Fibroblast of mammary gland (primary cell): ENCODE data around the gene VTCN1.
A peak's percentile ranks its signal among the peaks of the same experiment; 100 is the strongest.
"Not testable (repeated sequence)": the region's sequence is repeated elsewhere in the genome, so short reads cannot be mapped to it uniquely, and the experiment has no call there.

Experiments
- DNase-seq: peaks from one replicate; pipeline ENCODE4 v3.0.0-alpha.2; 2010; ENCODE audit warnings: low read depth
- H3K4me3 ChIP-seq: 2 replicates; pipeline ENCODE4 v1.5.1; 2011; ENCODE audit warnings: low read depth, mild to moderate bottlenecking, low read length, moderate library complexity; ENCODE audit not compliant: control insufficient read depth
- TF ChIP-seq, protein P1 (sequence below): conservative IDR thresholded peaks from 2 replicates; pipeline ENCODE4 v1.5.1; 2011; ENCODE audit warnings: low read depth, low read length, inconsistent platforms; ENCODE audit not compliant: control insufficient read depth, insufficient read depth

Gene VTCN1

DNA sequence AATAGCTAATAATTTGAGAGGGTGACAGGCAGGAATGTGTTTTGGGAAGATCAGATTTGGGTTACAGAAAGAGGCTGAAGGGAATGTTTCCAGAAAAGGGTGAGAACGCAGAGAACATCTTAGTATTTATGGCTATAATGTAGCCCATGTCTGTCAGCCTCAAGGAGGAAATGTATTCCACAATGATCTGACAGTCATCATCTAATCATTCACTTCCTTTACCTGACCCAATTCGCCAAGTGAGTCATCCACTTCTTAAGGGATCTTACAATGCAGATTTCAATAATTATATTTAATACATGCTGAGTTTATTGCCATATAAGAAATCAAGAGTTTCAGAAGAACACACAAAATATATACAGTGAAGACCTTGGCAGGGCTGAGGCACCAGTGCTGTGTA, 100.0 kb downstream of the VTCN1 start:
- peak; percentile 44 for DNase-seq
- H3K4me3 ChIP-seq: no peak overlapping the region
- TF ChIP-seq, protein P1, sequence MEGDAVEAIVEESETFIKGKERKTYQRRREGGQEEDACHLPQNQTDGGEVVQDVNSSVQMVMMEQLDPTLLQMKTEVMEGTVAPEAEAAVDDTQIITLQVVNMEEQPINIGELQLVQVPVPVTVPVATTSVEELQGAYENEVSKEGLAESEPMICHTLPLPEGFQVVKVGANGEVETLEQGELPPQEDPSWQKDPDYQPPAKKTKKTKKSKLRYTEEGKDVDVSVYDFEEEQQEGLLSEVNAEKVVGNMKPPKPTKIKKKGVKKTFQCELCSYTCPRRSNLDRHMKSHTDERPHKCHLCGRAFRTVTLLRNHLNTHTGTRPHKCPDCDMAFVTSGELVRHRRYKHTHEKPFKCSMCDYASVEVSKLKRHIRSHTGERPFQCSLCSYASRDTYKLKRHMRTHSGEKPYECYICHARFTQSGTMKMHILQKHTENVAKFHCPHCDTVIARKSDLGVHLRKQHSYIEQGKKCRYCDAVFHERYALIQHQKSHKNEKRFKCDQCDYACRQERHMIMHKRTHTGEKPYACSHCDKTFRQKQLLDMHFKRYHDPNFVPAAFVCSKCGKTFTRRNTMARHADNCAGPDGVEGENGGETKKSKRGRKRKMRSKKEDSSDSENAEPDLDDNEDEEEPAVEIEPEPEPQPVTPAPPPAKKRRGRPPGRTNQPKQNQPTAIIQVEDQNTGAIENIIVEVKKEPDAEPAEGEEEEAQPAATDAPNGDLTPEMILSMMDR: no peak

DNA sequence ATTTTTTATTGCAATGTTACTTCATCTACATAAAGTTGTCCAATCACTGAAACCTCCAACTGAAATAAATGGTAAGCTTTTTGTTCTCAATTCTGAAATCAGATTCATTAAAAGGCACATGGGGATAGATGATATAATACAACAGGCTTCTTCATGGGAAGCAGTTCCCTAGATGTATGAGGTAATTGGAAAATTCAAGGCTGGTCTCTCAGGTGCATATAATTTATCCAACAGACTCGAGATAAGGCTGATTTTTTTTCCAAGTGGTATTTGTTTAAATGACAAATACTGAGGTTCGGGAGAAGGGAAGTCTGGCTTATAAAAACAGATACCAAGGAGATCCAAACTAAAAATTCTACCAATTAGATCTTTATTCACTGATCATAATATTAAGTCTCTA, 103.4 kb downstream of the VTCN1 start:
- TF ChIP-seq, protein P1: no peak
- no peak for DNase-seq

DNA sequence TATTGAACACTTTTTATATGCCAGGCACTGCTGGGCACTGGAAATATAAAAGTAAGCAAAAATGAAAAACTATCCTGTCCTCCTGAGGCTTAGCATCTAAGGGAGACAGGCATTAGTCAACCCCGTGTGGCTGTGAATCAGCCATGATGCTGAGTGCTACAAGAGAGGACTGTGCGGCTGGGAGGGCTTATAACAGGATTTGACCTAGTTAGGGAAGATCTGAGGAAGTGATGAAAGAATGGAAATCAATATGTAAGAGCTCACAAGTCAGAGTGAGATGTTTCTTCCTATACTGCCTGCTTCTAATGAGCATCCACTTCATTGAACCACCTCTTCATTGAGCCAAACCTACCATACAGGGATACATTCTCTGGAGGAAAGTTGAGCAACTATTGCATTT, 104.2 kb downstream of the VTCN1 start:
- no peak overlapping the region for H3K4me3 ChIP-seq
- TF ChIP-seq, protein P1: no peak
- DNase-seq: peak; percentile 39

More for the DNA sequence above, 103.4 kb downstream of the VTCN1 start:
- no peak overlapping the region for H3K4me3 ChIP-seq

DNA sequence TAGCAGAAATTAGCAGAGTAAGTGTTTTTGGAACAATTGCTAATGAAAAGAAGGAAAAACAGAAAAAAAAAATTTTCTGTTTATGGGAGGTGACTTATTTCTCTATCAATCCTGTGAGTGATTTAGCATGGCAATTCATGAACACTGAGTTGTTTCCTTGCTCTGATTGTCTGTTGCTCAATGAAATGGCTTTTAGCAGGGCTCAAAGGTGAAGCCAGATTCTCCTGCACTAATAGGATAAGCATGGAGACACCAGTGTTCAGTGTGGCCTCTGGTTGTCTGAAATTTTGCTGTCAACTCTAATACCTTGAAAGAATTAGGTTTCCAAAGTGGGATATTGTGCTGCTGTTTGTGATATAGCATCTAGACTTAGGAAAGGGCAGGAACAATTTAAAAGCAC, 105.0 kb downstream of the VTCN1 start:
- no peak overlapping the region for H3K4me3 ChIP-seq
- TF ChIP-seq, protein P1: no peak
- DNase-seq: no peak

- DNase-seq: peak; percentile 31
- no peak overlapping the region for H3K4me3 ChIP-seq
- TF ChIP-seq, protein P1: no peak
Observed at GRCh38 chr1:117104986-117105385, 105.7 kb downstream of the VTCN1 start.

GRCh38 chr1:117101858-117102257, 108.9 kb downstream of the VTCN1 start:
- DNase-seq, H3K4me3 ChIP-seq: not testable (repeated sequence)

GRCh38 chr1:117101334-117101733, 109.4 kb downstream of the VTCN1 start:
- no peak overlapping the region for H3K4me3 ChIP-seq
- TF ChIP-seq, protein P1: no peak
- DNase-seq: no peak
